ENCODE results near the gene FKBP5.

FKBP5 gene

DNA sequence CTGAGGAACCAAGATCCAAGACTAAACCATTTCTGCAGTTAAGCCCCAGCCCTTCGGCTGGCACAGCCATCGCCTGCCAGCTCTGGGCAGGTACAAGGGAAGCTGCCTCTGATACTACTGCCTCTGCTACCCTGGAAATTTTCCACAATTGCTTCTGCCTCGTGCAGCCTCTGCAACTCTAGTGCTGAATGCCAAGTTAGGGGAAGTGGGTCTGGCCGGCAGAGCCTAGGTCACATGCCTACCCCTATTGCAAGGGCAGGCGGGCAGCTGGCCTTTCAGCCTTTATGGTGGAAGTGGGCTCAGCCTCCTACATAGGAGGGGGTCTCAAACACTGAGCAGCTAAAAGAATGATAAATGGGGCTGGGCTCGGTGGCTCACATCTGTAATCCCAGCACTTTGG, 131.5 kb downstream of the FKBP5 start:
- Histone ChIP-seq H3K9me3 (ENCODE audit: control insufficient read depth, low read length) (no peaks in the 10 kb centered on the region), H3K4me1 (ENCODE audit: control insufficient read depth, insufficient read depth, low read length, poor library complexity, severe bottlenecking) (no peaks in the 10 kb centered on the region), H3K27ac (ENCODE audit: insufficient read depth, low read length, poor library complexity, severe bottlenecking) (no peak overlapping the region), H3K4me3 (ENCODE audit: insufficient read depth, low read depth, low read length, poor library complexity, severe bottlenecking) (no peak overlapping the region), H3K27me3 (replicated peaks; ENCODE audit: control insufficient read depth, insufficient read depth, low read length, poor library complexity, severe bottlenecking) (no peaks in the 10 kb centered on the region), H3K36me3 (ENCODE audit: control insufficient read depth, insufficient read depth, low read length) (no peaks in the 10 kb centered on the region)
- no peak for DNase-seq

DNA sequence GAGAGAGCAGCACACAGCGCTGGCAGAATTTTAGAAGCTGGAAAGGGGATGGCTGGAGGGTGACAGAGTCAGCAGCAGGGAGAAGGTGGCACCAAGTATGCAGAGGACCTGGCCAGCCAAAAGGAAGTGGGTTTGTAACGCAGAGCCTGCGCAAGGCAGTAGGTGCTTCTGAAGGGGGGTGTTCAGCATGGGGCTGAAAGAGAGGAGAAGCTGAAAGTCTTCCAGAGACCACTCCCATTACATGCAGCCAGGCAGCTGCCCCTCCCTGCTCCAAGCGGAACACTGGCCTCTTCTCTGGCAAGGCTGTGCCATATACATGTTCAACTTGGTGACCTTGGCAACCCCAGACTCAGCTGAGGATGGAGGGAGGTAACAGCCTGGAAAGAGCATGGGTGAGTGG, 133.9 kb downstream of the FKBP5 start:
- H3K36me3 ChIP-seq (ENCODE audit: control insufficient read depth, insufficient read depth, low read length), result no peaks in the 10 kb centered on the region
- H3K4me1 ChIP-seq (ENCODE audit: control insufficient read depth, insufficient read depth, low read length, poor library complexity, severe bottlenecking), result no peaks in the 10 kb centered on the region
- H3K27ac ChIP-seq (ENCODE audit: insufficient read depth, low read length, poor library complexity, severe bottlenecking), result no peak overlapping the region
- H3K4me3 ChIP-seq (ENCODE audit: insufficient read depth, low read depth, low read length, poor library complexity, severe bottlenecking), result no peak overlapping the region
- no peaks in the 10 kb centered on the region for H3K27me3 ChIP-seq (replicated peaks; ENCODE audit: control insufficient read depth, insufficient read depth, low read length, poor library complexity, severe bottlenecking)
- no peaks in the 10 kb centered on the region for H3K9me3 ChIP-seq (ENCODE audit: control insufficient read depth, low read length)
- DNase-seq, result no peak

- H3K9me3 ChIP-seq (ENCODE audit: control insufficient read depth, low read length), result no peaks in the 10 kb centered on the region
- no peaks in the 10 kb centered on the region for H3K4me1 ChIP-seq (ENCODE audit: control insufficient read depth, insufficient read depth, low read length, poor library complexity, severe bottlenecking)
- no peak overlapping the region for H3K27ac ChIP-seq (ENCODE audit: insufficient read depth, low read length, poor library complexity, severe bottlenecking)
- no peak overlapping the region for H3K4me3 ChIP-seq (ENCODE audit: insufficient read depth, low read depth, low read length, poor library complexity, severe bottlenecking)
- H3K36me3 ChIP-seq (ENCODE audit: control insufficient read depth, insufficient read depth, low read length), result no peaks in the 10 kb centered on the region
- DNase-seq, result no peak
- H3K27me3 ChIP-seq (replicated peaks; ENCODE audit: control insufficient read depth, insufficient read depth, low read length, poor library complexity, severe bottlenecking), result no peaks in the 10 kb centered on the region
Measured at GRCh38 chr6:35553315-35553714, 135.4 kb downstream of the FKBP5 start.

DNA sequence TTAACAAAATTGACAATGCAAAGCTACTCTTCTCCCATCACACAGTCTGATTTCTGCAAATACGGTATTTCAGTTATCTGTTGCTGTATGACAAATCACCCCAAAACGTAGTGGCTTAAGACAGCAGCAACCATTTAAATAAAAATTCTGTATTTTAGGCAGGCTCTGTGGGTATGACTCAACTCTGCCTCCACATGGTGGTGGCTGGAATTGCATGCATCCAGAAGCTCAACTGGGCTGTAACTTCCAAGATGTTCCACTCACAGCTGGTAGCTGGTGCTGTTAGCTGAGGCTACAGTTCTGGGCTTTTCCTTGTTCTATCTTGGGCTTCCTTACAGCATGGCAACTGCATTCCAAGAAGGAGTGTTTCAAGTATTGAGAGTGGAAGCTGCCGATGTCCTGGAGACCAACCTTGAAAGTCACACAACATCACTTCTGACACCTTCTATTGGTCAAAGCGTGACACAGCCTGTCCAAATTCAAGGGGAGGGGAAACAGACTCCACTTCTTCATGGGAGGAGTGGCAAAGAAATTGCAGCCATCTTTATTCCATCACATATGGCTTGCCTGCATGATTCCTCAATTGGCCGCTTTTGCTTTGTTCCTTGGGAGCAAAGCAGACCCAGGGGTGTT, 136.3 kb downstream of the FKBP5 start:
- H3K36me3 ChIP-seq (ENCODE audit: control insufficient read depth, insufficient read depth, low read length), result no peaks in the 10 kb centered on the region
- no peak overlapping the region for H3K27ac ChIP-seq (ENCODE audit: insufficient read depth, low read length, poor library complexity, severe bottlenecking)
- H3K27me3 ChIP-seq (replicated peaks; ENCODE audit: control insufficient read depth, insufficient read depth, low read length, poor library complexity, severe bottlenecking), result no peaks in the 10 kb centered on the region
- H3K9me3 ChIP-seq (ENCODE audit: control insufficient read depth, low read length), result no peaks in the 10 kb centered on the region
- H3K4me1 ChIP-seq (ENCODE audit: control insufficient read depth, insufficient read depth, low read length, poor library complexity, severe bottlenecking), result no peaks in the 10 kb centered on the region
- DNase-seq, result peak; percentile 36 to 50 (median 38)
- H3K4me3 ChIP-seq (ENCODE audit: insufficient read depth, low read depth, low read length, poor library complexity, severe bottlenecking), result no peak overlapping the region

DNA sequence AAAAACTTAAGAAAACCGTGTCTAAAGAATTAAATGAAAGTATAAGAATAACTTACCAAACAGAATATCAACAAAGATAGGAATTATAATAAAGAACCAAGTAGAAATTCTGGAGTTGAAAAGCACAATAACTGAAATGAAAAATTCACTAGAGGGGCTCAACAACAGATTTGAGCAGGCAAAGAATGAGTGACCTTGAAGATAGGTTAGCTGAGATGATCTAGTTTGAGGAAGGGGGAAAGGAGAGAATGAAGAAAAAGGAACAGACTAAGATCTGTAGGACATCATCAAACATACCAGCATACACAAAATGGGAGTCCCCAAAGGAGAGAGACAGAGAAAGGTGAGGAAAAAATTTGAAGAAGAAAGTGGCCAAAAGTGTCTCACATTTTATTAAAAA, 138.3 kb downstream of the FKBP5 start:
- Histone ChIP-seq H3K4me1 (ENCODE audit: control insufficient read depth, insufficient read depth, low read length, poor library complexity, severe bottlenecking) (no peaks in the 10 kb centered on the region), H3K4me3 (ENCODE audit: insufficient read depth, low read depth, low read length, poor library complexity, severe bottlenecking) (no peak overlapping the region), H3K27ac (ENCODE audit: insufficient read depth, low read length, poor library complexity, severe bottlenecking) (no peak overlapping the region), H3K27me3 (replicated peaks; ENCODE audit: control insufficient read depth, insufficient read depth, low read length, poor library complexity, severe bottlenecking) (no peaks in the 10 kb centered on the region), H3K36me3 (ENCODE audit: control insufficient read depth, insufficient read depth, low read length) (no peaks in the 10 kb centered on the region), H3K9me3 (ENCODE audit: control insufficient read depth, low read length) (no peaks in the 10 kb centered on the region)
- no peak for DNase-seq

DNA sequence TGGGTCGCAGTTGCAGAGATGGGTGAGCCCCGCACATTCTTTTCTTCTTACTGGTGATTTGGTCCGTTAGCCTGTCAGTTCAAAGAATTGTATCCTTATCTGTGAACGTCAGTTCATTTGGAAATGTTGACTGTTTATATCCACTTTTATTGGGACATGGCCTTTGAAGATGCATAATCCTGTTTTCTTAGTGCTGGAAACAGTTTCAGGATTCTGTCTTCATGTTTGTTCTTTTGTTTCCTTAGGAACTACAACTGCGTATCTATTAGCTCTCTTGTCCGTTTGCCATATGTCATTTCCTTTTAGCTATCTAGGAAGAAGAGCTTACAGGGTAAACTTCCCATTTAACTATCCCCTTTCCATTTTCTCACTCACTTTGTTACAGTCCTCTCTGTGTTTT, 141.0 kb downstream of the FKBP5 start:
- no peak for DNase-seq
- no peak overlapping the region for H3K27ac ChIP-seq (ENCODE audit: insufficient read depth, low read length, poor library complexity, severe bottlenecking)
- no peaks in the 10 kb centered on the region for H3K4me1 ChIP-seq (ENCODE audit: control insufficient read depth, insufficient read depth, low read length, poor library complexity, severe bottlenecking)
- H3K36me3 ChIP-seq (ENCODE audit: control insufficient read depth, insufficient read depth, low read length), result no peaks in the 10 kb centered on the region
- no peaks in the 10 kb centered on the region for H3K27me3 ChIP-seq (replicated peaks; ENCODE audit: control insufficient read depth, insufficient read depth, low read length, poor library complexity, severe bottlenecking)
- H3K9me3 ChIP-seq (ENCODE audit: control insufficient read depth, low read length), result no peaks in the 10 kb centered on the region
- H3K4me3 ChIP-seq (ENCODE audit: insufficient read depth, low read depth, low read length, poor library complexity, severe bottlenecking), result no peak overlapping the region

- H3K36me3 ChIP-seq (ENCODE audit: control insufficient read depth, insufficient read depth, low read length), result no peaks in the 10 kb centered on the region
- H3K4me3 ChIP-seq (ENCODE audit: insufficient read depth, low read depth, low read length, poor library complexity, severe bottlenecking), result no peak overlapping the region
- H3K9me3 ChIP-seq (ENCODE audit: control insufficient read depth, low read length), result no peaks in the 10 kb centered on the region
- no peaks in the 10 kb centered on the region for H3K4me1 ChIP-seq (ENCODE audit: control insufficient read depth, insufficient read depth, low read length, poor library complexity, severe bottlenecking)
- no peak for DNase-seq
- H3K27me3 ChIP-seq (replicated peaks; ENCODE audit: control insufficient read depth, insufficient read depth, low read length, poor library complexity, severe bottlenecking), result no peaks in the 10 kb centered on the region
- H3K27ac ChIP-seq (ENCODE audit: insufficient read depth, low read length, poor library complexity, severe bottlenecking), result no peak overlapping the region
Measured at GRCh38 chr6:35544769-35545361, 143.8 kb downstream of the FKBP5 start.

- no peaks in the 10 kb centered on the region for H3K9me3 ChIP-seq (ENCODE audit: control insufficient read depth, low read length)
- no peaks in the 10 kb centered on the region for H3K4me1 ChIP-seq (ENCODE audit: control insufficient read depth, insufficient read depth, low read length, poor library complexity, severe bottlenecking)
- DNase-seq, result no peak
- H3K27ac ChIP-seq (ENCODE audit: insufficient read depth, low read length, poor library complexity, severe bottlenecking), result no peak overlapping the region
- no peaks in the 10 kb centered on the region for H3K36me3 ChIP-seq (ENCODE audit: control insufficient read depth, insufficient read depth, low read length)
- H3K4me3 ChIP-seq (ENCODE audit: insufficient read depth, low read depth, low read length, poor library complexity, severe bottlenecking), result no peak overlapping the region
- no peaks in the 10 kb centered on the region for H3K27me3 ChIP-seq (replicated peaks; ENCODE audit: control insufficient read depth, insufficient read depth, low read length, poor library complexity, severe bottlenecking)
Measured at GRCh38 chr6:35543459-35544193, 145.1 kb downstream of the FKBP5 start.

DNA sequence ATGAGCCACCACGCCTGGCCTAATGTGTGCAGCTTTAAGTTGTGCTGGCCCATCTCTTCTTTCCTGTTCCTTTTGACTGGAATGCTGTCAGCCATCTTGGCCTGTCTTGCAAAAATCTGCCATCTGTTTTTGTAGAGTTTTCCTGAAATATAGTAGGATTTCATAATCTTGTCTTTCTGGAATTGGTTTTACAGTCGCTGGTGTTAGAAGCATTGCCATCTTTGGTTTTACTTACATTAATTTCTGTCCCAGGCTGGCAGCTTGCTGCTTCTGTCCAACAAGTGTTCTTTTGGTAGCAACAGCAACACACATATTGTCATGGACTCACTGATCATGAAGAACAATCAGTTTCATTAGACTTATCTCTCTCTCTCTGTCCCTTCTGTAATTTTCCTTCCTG, 146.9 kb downstream of the FKBP5 start:
- Histone ChIP-seq H3K36me3 (ENCODE audit: control insufficient read depth, insufficient read depth, low read length) (no peaks in the 10 kb centered on the region), H3K27me3 (replicated peaks; ENCODE audit: control insufficient read depth, insufficient read depth, low read length, poor library complexity, severe bottlenecking) (no peaks in the 10 kb centered on the region), H3K27ac (ENCODE audit: insufficient read depth, low read length, poor library complexity, severe bottlenecking) (no peak overlapping the region), H3K4me1 (ENCODE audit: control insufficient read depth, insufficient read depth, low read length, poor library complexity, severe bottlenecking) (no peaks in the 10 kb centered on the region), H3K9me3 (ENCODE audit: control insufficient read depth, low read length) (no peaks in the 10 kb centered on the region), H3K4me3 (ENCODE audit: insufficient read depth, low read depth, low read length, poor library complexity, severe bottlenecking) (no peak overlapping the region)
- DNase-seq, result no peak

- Histone ChIP-seq H3K4me3 (ENCODE audit: insufficient read depth, low read depth, low read length, poor library complexity, severe bottlenecking) (no peak overlapping the region), H3K9me3 (ENCODE audit: control insufficient read depth, low read length) (no peaks in the 10 kb centered on the region), H3K27me3 (replicated peaks; ENCODE audit: control insufficient read depth, insufficient read depth, low read length, poor library complexity, severe bottlenecking) (no peaks in the 10 kb centered on the region), H3K27ac (ENCODE audit: insufficient read depth, low read length, poor library complexity, severe bottlenecking) (no peak overlapping the region), H3K36me3 (ENCODE audit: control insufficient read depth, insufficient read depth, low read length) (no peaks in the 10 kb centered on the region), H3K4me1 (ENCODE audit: control insufficient read depth, insufficient read depth, low read length, poor library complexity, severe bottlenecking) (no peaks in the 10 kb centered on the region)
- DNase-seq, result no peak
Measured at GRCh38 chr6:35539223-35539622, 149.5 kb downstream of the FKBP5 start.

Data from effector memory CD4-positive, alpha-beta T cell (primary cell).